GM21786 (cell line): ENCODE data around the gene FRYL.
"Not testable (repeated sequence)": the region's sequence is repeated elsewhere in the genome, so short reads cannot be mapped to it uniquely, and the experiment has no call there.

ENCODE experiments used
- ATAC-seq: cut with Tn5 transposase; IDR thresholded peaks from one replicate; pipeline ENCODE4 v1.9.1; 2021; ENCODE audit not compliant: unreplicated experiment

Gene FRYL

GRCh38 chr4:48748949-48749596 lies 31.0 kb downstream of the FRYL start:
- ATAC-seq = no peak

- ATAC-seq = no peak
These were observed 33.3 kb downstream of the FRYL start for GRCh38 chr4:48746608-48747362.

GRCh38 chr4:48745223-48745622 lies 34.9 kb downstream of the FRYL start:
- not testable (repeated sequence) for ATAC-seq

DNA sequence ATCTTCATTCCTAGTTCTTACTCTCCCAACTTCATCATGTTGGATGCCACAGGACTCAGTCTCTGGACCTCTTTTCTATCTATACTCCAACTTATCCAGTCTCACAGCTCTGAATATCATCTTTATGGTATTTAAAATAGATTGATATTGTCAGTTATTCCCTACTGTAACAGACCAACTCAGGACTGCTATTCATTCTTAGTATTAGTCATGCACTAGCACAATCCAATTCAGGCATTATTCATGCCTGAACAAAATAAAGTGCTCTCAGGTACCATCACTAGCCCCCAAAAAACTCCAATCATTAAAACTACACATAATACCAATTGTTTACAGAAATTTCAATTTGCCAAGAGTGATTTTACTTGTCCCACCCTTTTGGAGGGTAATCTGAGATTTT lies 37.7 kb downstream of the FRYL start:
- ATAC-seq = peak; percentile 48

GRCh38 chr4:48739560-48740019 lies 40.5 kb downstream of the FRYL start:
- ATAC-seq = peak; percentile 41

DNA sequence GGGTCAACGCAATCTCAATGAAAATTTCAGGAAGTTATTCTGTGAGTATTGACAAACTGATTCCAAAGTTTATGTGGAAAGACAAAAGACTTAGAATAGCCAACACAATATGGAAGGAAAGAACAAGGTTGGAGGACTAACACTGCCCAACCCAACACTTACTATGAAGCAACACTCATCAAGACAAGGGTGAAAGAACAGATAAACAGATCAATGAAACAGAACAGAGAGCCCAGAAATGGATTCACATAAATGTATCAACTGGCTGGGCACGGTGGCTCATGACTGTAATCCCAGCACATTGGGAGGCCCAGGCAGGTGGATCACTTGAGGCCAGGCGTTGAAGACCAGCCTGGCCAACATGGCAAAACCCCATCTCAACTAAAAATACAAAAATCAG lies 41.2 kb downstream of the FRYL start:
- no peak for ATAC-seq

- ATAC-seq = not testable (repeated sequence)
These were observed 51.1 kb downstream of the FRYL start for GRCh38 chr4:48728906-48729496.

DNA sequence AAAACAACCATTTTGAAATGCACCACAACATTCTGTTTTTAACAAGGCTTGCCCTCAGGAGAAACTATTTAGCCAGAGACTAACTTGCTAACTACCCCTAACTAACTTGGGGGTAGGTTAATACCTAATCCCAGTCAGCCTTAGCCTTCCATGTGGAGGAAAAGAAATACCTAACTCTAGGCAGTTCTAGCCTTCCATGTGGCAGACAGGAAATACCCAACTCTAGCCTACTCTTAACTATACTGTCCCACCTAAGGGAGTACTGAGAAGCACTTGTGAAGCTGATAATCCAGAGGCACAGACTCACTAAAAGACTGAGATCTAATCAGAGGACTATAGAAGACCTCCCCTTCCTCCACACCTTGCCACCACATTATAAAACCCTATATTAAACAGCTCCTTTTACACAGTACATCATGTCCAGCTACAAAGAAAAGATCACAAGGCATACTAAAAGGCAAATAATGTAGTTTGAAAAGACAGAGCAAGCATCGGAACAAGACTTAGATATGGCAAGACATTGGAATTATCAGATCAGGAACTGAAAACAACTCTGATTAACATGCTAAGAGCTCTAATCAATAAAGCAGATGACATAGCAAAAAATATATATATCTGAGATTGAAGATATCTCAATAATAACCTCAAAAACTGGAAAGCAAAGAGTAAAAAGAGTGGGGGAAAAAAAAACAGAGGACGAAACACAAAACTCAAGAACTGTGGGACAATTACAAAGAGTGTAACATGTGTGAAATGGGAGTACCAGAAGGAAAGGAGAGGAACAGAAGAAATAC lies 52.2 kb downstream of the FRYL start:
- no peak for ATAC-seq

GRCh38 chr4:48725414-48725813 lies 54.7 kb downstream of the FRYL start:
- ATAC-seq = no peak

GRCh38 chr4:48722509-48723446 lies 57.3 kb downstream of the FRYL start:
- ATAC-seq = no peak

- no peak for ATAC-seq
These were observed 59.6 kb downstream of the FRYL start for GRCh38 chr4:48720459-48720858.

GRCh38 chr4:48718818-48719465 lies 61.1 kb downstream of the FRYL start:
- no peak for ATAC-seq

DNA sequence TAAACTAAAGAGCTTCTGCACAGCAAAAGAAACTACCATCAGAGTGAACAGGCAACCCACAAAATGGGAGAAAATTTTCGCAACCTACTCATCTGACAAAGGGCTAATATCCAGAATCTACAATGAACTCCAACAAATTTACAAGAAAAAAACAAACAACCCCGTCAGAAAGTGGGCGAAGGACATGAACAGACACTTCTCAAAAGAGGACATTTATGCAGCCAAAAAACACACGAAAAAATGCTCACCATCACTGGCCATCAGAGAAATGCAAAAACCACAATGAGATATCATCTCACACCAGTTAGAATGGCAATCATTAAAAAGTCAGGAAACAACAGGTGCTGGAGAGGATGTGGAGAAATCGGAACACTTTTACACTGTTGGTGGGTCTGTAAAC lies 63.8 kb downstream of the FRYL start:
- ATAC-seq = not testable (repeated sequence)

DNA sequence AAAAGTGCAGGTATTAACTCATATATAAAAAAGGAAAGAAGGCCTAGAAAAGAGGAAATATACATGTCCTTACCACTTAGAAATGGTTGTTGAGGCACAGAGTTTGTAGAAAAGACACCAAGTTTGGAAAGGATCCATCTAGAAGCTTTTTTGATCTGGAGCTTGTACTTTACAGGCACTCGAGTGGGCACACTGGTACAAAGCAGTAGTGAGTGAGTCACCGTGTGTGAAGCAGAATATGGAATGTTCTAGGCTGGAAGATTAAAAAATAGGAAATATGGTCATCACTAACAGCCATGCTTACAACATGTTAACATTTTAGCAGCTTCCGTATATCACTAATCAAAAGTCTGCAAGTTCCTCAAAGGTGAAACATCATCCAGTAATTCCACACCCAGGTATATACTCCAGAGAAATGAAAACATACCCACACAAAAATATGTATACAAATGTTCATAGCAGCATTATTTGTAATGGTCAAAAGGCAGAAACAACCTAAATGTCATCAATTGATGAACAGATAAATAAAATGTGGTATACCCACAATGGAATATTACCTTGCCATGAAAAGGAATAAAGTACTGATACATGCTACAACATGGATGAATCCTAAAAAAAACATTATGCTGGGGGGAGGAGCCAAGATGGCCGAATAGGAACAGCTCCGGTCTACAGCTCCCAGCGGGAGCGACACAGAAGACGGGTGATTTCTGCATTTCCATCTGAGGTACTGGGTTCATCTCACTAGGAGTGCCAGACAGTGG lies 69.5 kb downstream of the FRYL start:
- no peak for ATAC-seq

DNA sequence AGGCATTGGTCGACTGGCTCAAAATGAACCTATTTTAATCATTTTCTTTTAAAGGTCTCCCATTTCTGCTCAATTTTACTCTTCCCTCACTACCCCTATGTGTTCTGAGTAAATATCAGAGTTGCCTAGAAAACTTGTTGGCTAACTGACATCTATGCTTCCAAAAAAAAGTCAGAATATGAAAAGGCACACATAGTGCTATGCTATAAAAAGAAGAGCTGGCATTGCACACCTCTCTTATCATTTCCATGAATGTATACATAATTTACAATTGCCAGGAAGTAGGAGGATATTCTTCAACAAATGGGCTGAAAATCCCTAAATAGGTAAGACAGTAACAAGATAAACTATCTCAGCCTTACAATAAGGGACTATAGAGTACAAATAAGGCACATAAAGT lies 70.2 kb downstream of the FRYL start:
- ATAC-seq = no peak

GRCh38 chr4:48708610-48709009 lies 71.5 kb downstream of the FRYL start:
- no peak for ATAC-seq

DNA sequence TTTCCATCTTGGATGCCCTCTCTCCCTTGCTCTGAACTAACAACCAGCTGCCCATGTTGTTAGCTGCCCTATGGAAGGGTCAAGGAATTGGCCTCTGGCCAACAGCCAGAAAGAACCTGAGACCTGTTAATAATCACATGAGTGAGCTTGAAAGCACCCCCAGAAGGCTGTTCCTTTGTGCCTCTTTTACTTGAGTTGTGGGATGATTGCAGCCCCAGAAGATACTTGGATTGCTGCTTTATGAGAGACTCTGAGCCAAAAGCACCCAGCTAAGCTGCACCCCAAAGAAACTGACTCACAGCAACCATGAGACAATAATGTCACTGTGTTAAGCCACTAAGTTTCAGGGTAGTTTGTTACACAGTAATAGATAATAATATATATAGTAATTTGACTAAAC lies 73.3 kb downstream of the FRYL start:
- ATAC-seq = no peak

DNA sequence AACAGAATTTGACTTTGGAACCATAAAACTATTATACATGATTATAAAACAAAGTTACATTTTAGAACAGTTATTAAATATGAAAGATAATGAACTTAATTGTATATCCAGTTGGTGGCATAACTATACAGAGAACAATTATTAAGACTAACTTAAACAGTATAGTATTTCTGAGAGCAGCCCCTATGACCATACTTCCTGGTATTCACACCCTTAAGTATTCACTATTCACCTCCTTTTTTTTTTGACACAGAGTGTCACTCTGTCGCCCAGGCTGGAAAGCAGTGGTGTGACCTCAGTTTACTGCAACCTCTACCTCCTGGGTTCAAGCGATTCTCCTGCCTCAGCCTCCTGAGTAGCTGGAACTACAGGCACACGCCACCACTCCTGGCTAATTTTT lies 74.5 kb downstream of the FRYL start:
- no peak for ATAC-seq
